Liver (tissue), 9 donors: ENCODE results near the gene LINS1. TPM values are rescaled to one million over a fixed set of nuclear protein-coding genes. Genes with fewer than 3 reads are reported as not detected.
"Not testable (repeated sequence)": the region's sequence is repeated elsewhere in the genome, so short reads cannot be mapped to it uniquely, and the experiment has no call there.

Source experiments
- DNase-seq: peaks from one replicate; pipeline ENCODE4 v3.0.0-alpha.2; 2017; ENCODE audit warnings: low spot score
- H3K27ac ChIP-seq, 2 donors: one replicate each; pipeline ENCODE4 v1.7.0; 2013; ENCODE audit warnings: inconsistent platforms in 2 of 2, low read length in 2 of 2, control low read depth in 1 of 2, low read depth in 1 of 2, mild to moderate bottlenecking in 1 of 2
- H3K27me3 ChIP-seq, 4 donors: one replicate each; pipeline versions ENCODE4 v1.6.1 to v1.7.0; 2013; ENCODE audit warnings: low read length in 3 of 4, inconsistent platforms in 1 of 4, mild to moderate bottlenecking in 1 of 4, moderate library complexity in 1 of 4; ENCODE audit not compliant: control insufficient read depth in 4 of 4, insufficient read depth in 4 of 4
- H3K36me3 ChIP-seq, 4 donors: one replicate each; pipeline versions ENCODE4 v1.6.1 to v1.7.0; 2013; ENCODE audit warnings: low read length in 3 of 4, mild to moderate bottlenecking in 3 of 4, low read depth in 1 of 4, moderate library complexity in 1 of 4; ENCODE audit not compliant: control insufficient read depth in 4 of 4, insufficient read depth in 3 of 4
- H3K4me1 ChIP-seq, 4 donors: one replicate each; pipeline versions ENCODE4 v1.6.1 to v1.7.0; 2013; ENCODE audit warnings: low read length in 3 of 4, mild to moderate bottlenecking in 3 of 4, moderate library complexity in 1 of 4; ENCODE audit not compliant: control insufficient read depth in 4 of 4, insufficient read depth in 4 of 4
- H3K4me3 ChIP-seq, 3 donors: one replicate each; pipeline versions ENCODE4 v1.6.1 to v1.7.0; 2013; ENCODE audit warnings: low read length in 3 of 3, control low read depth in 1 of 3, low read depth in 1 of 3, mild to moderate bottlenecking in 1 of 3
- H3K9ac ChIP-seq, 2 donors: one replicate each; pipeline ENCODE4 v1.7.0; 2013; ENCODE audit warnings: low read length in 2 of 2, mild to moderate bottlenecking in 2 of 2, moderate library complexity in 2 of 2, control low read depth in 1 of 2, low read depth in 1 of 2
- H3K9me3 ChIP-seq, 4 donors: one replicate each; pipeline versions ENCODE4 v1.6.1 to v1.7.0; 2013; ENCODE audit warnings: low read length in 3 of 4; ENCODE audit not compliant: control insufficient read depth in 4 of 4
- ATF3 ChIP-seq: IDR thresholded peaks from 2 replicates; pipeline ENCODE4 v1.6.1; 2016; ENCODE audit warnings: antibody characterized with exemption
- CTCF ChIP-seq: fragments of 150-350 bp; IDR thresholded peaks from 2 replicates; pipeline ENCODE4 v1.5.1; 2017; ENCODE audit warnings: improper control_type of control experiment, low read depth, low read length; ENCODE audit not compliant: missing input control
- EGR1 ChIP-seq, 2 donors: IDR thresholded peaks; 2 replicates each; pipeline ENCODE4 v1.6.1; 2016 to 2018; ENCODE audit warnings: antibody characterized with exemption in 2 of 2, low read depth in 2 of 2
- FOXA1 ChIP-seq: IDR thresholded peaks from 2 replicates; pipeline ENCODE4 v1.6.1; 2016; ENCODE audit warnings: antibody characterized with exemption
- FOXA2 ChIP-seq: IDR thresholded peaks from 2 replicates; pipeline ENCODE4 v1.6.1; 2016; ENCODE audit warnings: antibody characterized with exemption
- HNF4A ChIP-seq, 2 donors: conservative IDR thresholded peaks; 2 replicates each; pipeline ENCODE4 v1.6.1; 2016; ENCODE audit warnings: antibody characterized with exemption in 2 of 2, mild to moderate bottlenecking in 2 of 2
- HNF4G ChIP-seq: IDR thresholded peaks from 2 replicates; pipeline ENCODE4 v1.6.1; 2016; ENCODE audit warnings: antibody characterized with exemption
- JUND ChIP-seq, 2 donors: IDR thresholded peaks; 2 replicates each; pipeline ENCODE4 v1.6.1; 2016; ENCODE audit warnings: antibody characterized with exemption in 2 of 2
- NR2F2 ChIP-seq: IDR thresholded peaks from 2 replicates; pipeline ENCODE4 v1.6.1; 2016; ENCODE audit warnings: antibody characterized with exemption
- RAD21 ChIP-seq, 2 donors: IDR thresholded peaks; 2 replicates each; pipeline ENCODE4 v1.6.1; 2016; ENCODE audit warnings: antibody characterized with exemption in 2 of 2, mild to moderate bottlenecking in 2 of 2
- SP1 ChIP-seq: IDR thresholded peaks from 2 replicates; pipeline ENCODE4 v1.6.1; 2018; ENCODE audit warnings: antibody characterized with exemption, mild to moderate bottlenecking
- TAF1 ChIP-seq: conservative IDR thresholded peaks from 2 replicates; pipeline ENCODE4 v1.6.1; 2016; ENCODE audit warnings: antibody characterized with exemption, mild to moderate bottlenecking
- ZBTB33 ChIP-seq: IDR thresholded peaks from 2 replicates; pipeline ENCODE4 v1.6.1; 2016; ENCODE audit warnings: antibody characterized with exemption
- WGBS: extraction: QIAGEN DNeasy Blood & Tissue Kit; methylation state at CpG from one replicate; pipeline ENCODE4 v1.1.7; 2013; 5-methylcytosine and 5-hydroxymethylcytosine counted together
- polyA plus RNA-seq, 2 donors: library from polyadenylated mRNA; stranded (reverse) in 1 of 2; unstranded in 1 of 2; fragments of 200-250 nt in 1 of 2; fragments of >200 nt in 1 of 2; fragmentation: Nextera tagmentation in 1 of 2; extraction: Ambion mirVana in 1 of 2; gene quantifications; one replicate each; pipeline versions ENCODE4 v1.2.1 to v1.2.3, GENCODE V29; 2013 to 2015
- total RNA-seq, 2 donors: library from RNA; depleted of rRNA; stranded (reverse); fragments of >200 nt; gene quantifications; one replicate each; pipeline ENCODE4 v1.2.3, GENCODE V29; 2014
- TF ChIP-seq, protein P1 (sequence below): IDR thresholded peaks from 2 replicates; pipeline ENCODE4 v1.6.1; 2016; ENCODE audit warnings: antibody characterized with exemption
- donor health status: healthy.
- donor health status: healthy.
- donor health status: healthy.
- donor health status: healthy.
- donor health status: healthy.

Gene LINS1
- total and polyA plus RNA-seq, 4 donors: 2.9 to 9.1 (median 6.3) TPM

DNA sequence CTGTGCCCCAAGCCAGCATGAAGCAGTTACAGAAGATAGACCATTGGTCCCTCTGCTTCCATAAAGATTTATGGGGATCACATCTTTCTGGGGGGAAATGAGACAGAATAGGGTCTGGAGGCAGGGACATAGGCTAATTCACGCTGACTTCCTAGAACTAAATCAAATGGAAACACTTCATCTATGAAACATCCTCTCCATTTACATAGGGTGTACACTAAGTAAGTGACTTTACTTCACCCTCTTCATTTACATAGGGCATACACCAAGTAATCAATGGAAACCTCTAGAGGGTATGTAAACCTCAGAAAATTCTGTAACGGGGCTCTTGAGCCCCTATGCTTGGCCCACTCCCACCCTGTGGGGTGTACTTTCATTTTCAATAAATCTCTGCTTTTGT is 10.1 kb downstream of the LINS1 start:
- Histone ChIP-seq H3K4me3 (no peak overlapping the region), H3K27me3 (no peaks in the 10 kb centered on the region), H3K36me3 (no peaks in the 10 kb centered on the region), H3K4me1 (peaks cover 0 to 7% (median 2%) of the 10 kb centered on the region in 4 donors), H3K9me3 (no peaks in the 10 kb centered on the region), H3K9ac (no peak overlapping the region), H3K27ac (no peak overlapping the region)
- no peak for DNase-seq
- 52% methylated on average over 2 of the region's 2 CpGs for WGBS
- no peak for TF ChIP-seq FOXA1
- no peak for TF ChIP-seq SP1
- no peak for TF ChIP-seq ATF3
- no peak for TF ChIP-seq HNF4A (conservative IDR thresholded peaks at IDR 0.05)
- no peak for TF ChIP-seq TAF1
- TF ChIP-seq HNF4G: no peak
- no peak for TF ChIP-seq RAD21 (IDR thresholded peaks at IDR 0.05)

GRCh38 chr15:100591163-100591562 is 10.8 kb downstream of the LINS1 start:
- not testable (repeated sequence) for H3K27me3 ChIP-seq, H3K36me3 ChIP-seq, H3K4me1 ChIP-seq, H3K9ac ChIP-seq, H3K4me3 ChIP-seq, H3K27ac ChIP-seq, DNase-seq, H3K9me3 ChIP-seq
- 98% methylated on average over 2 of the region's 2 CpGs for WGBS

GRCh38 chr15:100588638-100589242 is 13.2 kb downstream of the LINS1 start:
- no peak for DNase-seq
- Histone ChIP-seq H3K4me3 (no peak overlapping the region), H3K9ac (no peak overlapping the region), H3K4me1 (peaks cover 0 to 7% (median 2%) of the 10 kb centered on the region in 4 donors), H3K27ac (no peak overlapping the region), H3K9me3 (no peaks in the 10 kb centered on the region), H3K36me3 (no peaks in the 10 kb centered on the region), H3K27me3 (no peaks in the 10 kb centered on the region)
- WGBS: 98% methylated on average over 1 of the region's 1 CpG
- TF ChIP-seq JUND (IDR thresholded peaks at IDR 0.05) (no peak), EGR1 (IDR thresholded peaks at IDR 0.05; ENCODE audit: low read depth in 2 of 2) (no peak), CTCF (no peak)

- H3K27me3 ChIP-seq: no peaks in the 10 kb centered on the region
- no peak overlapping the region for H3K9ac ChIP-seq
- H3K4me3 ChIP-seq: no peak overlapping the region
- DNase-seq: no peak
- H3K9me3 ChIP-seq: no peaks in the 10 kb centered on the region
- no peak overlapping the region for H3K27ac ChIP-seq
- no peaks in the 10 kb centered on the region for H3K4me1 ChIP-seq
- H3K36me3 ChIP-seq: peaks cover 0 to 2% (median 0%) of the 10 kb centered on the region in 4 donors
- WGBS: 95% methylated on average over 4 of the region's 4 CpGs
- TF ChIP-seq HNF4G (no peak), JUND (IDR thresholded peaks at IDR 0.05) (no peak), FOXA2 (no peak), NR2F2 (no peak), EGR1 (IDR thresholded peaks at IDR 0.05; ENCODE audit: low read depth in 2 of 2) (no peak), CTCF (no peak), RAD21 (IDR thresholded peaks at IDR 0.05) (no peak), ZBTB33 (no peak), ATF3 (no peak)
- TF ChIP-seq, protein P1, sequence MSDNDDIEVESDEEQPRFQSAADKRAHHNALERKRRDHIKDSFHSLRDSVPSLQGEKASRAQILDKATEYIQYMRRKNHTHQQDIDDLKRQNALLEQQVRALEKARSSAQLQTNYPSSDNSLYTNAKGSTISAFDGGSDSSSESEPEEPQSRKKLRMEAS: no peak
These were observed 21.6 kb downstream of the LINS1 start for GRCh38 chr15:100580414-100580813.
